SU-DHL-6 (cell line): Measurements from ENCODE around the gene BEST3.

Experiments
- EZH2phosphoT487 ChIP-seq: fragments of 200-600 bp; sonication (generic), shearing (Covaris generic); conservative IDR thresholded peaks from 2 replicates; pipeline ENCODE4 v1.6.1; 2018; ENCODE audit warnings: mild to moderate bottlenecking, antibody characterized with exemption, low read length, moderate library complexity, mixed read lengths
- TF ChIP-seq, protein P1 (sequence below): fragments of 200-600 bp; sonication (generic); IDR thresholded peaks from one replicate; pipeline ENCODE4 v1.5.1; 2017; ENCODE audit warnings: antibody characterized with exemption, mild to moderate bottlenecking, low read length, moderate library complexity; ENCODE audit not compliant: insufficient read depth, poor library complexity, severe bottlenecking

GRCh38 chr12:69704357-69704756 is 5.3 kb upstream of the BEST3 start:
- TF ChIP-seq, protein P1, sequence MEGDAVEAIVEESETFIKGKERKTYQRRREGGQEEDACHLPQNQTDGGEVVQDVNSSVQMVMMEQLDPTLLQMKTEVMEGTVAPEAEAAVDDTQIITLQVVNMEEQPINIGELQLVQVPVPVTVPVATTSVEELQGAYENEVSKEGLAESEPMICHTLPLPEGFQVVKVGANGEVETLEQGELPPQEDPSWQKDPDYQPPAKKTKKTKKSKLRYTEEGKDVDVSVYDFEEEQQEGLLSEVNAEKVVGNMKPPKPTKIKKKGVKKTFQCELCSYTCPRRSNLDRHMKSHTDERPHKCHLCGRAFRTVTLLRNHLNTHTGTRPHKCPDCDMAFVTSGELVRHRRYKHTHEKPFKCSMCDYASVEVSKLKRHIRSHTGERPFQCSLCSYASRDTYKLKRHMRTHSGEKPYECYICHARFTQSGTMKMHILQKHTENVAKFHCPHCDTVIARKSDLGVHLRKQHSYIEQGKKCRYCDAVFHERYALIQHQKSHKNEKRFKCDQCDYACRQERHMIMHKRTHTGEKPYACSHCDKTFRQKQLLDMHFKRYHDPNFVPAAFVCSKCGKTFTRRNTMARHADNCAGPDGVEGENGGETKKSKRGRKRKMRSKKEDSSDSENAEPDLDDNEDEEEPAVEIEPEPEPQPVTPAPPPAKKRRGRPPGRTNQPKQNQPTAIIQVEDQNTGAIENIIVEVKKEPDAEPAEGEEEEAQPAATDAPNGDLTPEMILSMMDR: no peak
- no peak for TF ChIP-seq EZH2phosphoT487
